ENCODE results near the gene HACL1.
"Not testable (repeated sequence)": the region's sequence is repeated elsewhere in the genome, so short reads cannot be mapped to it uniquely, and the experiment has no call there.

HACL1 gene

DNA sequence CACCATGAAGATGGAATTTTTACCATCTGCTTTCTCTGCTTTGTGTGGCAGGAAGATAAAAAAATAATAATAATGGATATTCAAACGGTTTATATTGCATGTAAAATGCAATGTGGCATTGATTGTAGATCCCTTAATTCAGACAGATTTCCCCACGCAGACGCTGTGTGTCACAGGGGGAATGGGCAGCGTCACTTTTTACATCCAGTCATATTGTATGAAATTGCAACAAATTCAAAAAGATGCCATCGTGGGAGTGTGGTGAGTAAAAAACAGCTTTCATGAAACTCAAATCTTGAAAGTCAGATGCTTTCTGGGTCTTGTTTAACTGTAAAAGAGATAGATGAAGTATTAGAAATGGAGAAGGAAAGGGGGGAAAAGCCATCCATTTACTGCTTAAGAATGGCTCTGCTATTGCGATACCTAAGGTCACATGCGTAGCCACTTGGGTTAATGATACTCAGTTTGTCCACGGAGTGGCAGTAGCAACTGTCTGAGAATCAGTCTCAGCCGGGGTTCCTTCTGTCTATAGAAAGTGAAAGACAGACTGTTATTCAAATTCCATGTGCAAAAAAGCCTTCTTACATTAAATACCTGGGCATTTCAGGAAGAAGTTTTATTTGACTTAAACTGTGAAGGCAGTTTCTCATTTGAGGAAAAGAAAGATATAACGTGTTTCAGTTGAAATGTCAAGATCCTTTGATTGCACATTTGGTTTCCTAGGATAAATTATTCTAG is 28.7 kb upstream of the HACL1 start:
- DNase-seq (ENCODE audit: low read depth in 2 of 2): peak in 1 of 2 donors; percentile 36

DNA sequence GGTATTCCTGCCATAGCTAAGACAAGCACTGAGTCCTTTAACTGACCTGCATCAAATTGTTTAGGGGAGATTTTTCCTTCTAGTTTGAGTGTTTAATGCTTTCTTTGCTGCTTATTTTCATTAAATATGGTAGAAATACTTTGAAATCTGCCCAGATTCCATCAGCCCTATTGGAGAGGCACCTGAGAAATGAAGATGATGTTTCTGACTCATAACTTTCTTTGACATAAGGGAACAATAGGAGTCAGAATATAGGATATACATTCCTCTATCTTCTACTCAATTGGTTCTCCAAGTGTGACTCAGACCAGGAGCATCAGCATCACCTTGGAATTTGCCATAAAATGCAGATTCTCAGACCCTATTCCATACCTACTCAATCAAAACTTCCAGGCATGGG is 27.6 kb upstream of the HACL1 start:
- DNase-seq (ENCODE audit: low read depth in 2 of 2): no peak

DNA sequence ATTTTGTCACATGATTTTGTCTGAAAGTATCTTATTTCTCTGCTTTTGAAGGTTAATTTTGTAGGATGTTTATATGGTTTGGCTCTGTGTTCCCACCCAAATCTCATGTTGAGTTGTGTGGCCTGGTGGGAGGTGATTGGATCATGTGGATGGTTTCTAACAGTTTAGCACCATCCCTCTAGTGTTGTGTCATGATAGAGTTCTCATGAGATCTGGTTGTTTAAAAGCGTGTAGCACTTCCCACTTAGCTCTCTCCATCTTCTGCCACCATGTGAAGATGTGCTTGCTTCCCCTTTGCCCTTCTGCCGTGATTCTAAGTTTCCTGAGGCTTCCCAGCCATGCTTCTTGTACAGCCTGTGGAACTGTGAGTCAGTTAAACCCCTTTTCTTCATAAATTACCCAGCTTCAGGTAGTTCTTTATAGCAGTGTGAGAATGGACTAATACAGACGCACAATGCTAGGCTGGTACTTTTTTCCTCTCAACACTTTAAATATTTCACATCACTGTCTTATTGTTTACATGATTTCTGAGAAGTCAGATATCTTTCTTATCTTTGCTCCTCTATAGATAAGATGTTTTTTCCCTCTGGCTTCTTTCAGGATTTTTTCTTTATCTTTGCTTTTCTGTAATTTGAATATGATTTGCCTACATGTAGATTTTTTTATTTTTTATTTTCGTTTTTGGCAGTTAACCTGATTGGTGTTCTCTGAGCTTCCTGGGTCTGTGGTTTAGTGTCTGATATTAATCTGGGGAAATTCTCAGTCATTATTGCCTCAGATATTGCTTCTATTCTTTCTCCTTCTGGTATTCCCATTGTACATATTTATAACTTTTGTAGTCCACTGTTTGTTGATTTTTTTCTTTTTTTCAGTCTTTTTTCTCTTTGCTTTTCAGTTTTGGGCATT is 22.4 kb upstream of the HACL1 start:
- DNase-seq (ENCODE audit: low read depth in 2 of 2): no peak

DNA sequence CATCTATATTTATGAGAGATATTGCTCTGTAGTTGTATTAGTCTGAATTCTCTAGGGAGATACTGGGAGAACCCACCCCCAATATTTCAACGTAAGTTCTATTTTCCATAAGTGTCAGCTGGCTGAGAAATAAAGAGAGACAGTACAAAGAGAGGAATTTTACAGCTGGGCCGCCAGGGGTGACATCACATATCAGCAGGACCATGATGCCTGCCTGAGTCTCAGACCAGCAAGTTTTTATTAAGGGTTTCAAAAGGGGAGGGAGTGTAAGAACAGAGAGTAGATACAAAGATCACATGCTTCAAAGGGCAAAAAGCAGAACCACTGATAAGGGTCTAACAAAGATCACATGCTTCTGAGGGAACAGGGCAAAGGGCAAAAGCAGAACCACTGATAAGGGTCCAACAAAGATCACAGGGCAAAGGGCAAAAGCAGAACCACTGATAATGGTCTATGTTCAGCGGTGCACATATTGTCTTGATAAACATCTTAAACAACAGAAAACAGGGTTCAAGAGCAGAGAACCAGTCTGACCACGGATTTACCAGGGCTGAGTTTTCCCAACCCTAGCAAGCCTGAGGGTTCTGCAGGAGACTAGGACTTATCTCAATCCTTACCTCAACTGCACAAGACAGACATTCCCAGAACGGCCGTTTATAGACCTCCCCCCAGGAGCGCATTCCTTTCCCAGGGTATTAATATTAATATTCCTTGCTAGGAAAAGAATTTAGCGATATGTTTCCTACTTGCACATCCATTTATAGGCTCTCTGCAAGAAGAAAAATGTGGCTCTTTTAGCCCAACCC is 18.5 kb upstream of the HACL1 start:
- DNase-seq (ENCODE audit: low read depth in 2 of 2): not testable (repeated sequence)

DNA sequence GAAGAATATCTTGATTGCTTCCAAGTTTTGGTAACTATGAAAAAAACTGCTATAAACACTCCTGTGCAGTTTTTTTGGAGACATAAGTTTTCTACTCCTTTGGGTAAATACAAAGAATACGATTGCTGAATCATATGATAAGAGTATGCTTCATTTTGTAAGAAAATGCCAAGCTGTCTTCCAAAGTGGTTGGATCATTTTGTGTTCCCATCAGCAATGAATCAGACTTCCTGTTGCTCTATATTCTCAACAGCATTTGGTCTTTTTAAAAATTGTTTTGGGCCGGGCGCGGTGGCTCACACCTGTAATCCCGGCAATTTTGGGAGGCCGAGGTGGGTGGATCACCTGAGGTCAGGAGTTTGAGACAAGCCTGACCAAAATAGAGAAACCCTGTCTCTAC is 14.7 kb upstream of the HACL1 start:
- DNase-seq (ENCODE audit: low read depth in 2 of 2): no peak

DNA sequence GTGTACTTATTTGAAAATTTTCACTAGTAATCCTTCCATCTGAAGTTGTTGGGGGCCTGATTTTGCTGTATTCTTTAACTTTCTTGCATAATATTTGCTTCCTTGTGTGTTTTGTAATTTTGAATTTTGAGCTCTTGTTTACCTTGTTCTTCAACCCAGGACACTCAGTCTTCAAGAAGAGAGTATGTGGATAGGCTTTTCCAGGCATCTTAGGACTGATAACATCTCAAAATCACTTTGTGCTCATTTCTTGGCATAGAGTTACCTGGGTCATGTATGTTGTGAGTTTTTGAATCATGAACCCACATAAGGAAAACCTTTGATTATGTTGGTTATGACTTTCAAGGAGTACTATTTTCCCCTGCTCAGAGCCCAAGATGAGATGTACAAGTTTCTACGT is 13.6 kb upstream of the HACL1 start:
- DNase-seq (ENCODE audit: low read depth in 2 of 2): no peak

DNA sequence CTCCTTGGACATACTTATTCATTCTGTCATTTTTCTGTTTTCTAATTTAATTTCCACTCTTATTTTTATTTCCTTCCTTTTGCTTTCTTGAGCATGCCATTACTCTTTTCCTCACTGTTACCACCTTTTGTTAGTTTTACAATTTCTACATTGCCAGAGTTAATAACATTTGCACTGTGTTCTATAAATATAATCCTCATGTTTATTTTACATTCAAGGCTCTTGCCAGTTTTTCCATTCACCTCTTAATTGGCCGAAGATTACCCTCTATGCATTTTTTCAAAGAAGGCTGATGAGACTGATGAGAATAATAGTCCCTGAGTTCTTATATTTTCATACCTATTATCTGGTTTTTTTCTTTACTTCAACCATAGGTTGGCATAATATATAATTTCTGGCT is 10.6 kb upstream of the HACL1 start:
- DNase-seq (ENCODE audit: low read depth in 2 of 2): no peak

DNA sequence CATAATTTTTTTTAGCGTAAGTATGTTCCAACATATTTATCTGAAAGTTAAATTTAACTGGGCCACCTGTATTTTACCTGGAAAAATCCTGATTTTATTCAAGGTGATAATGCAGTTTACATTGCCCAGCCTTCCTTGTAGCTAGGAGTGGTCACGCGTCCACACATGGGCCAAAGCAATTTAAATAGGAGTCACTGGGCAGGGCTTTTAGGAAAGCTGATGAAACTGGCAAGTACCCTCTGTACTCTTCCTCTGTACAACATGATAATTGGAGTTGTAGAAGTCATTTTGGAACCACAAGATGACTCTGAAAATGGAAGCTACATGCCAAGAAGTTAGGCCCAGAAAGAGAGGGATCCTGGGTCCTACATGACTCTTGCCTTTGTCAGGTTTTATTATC is 9.6 kb upstream of the HACL1 start:
- no peak for DNase-seq (ENCODE audit: low read depth in 2 of 2)

DNA sequence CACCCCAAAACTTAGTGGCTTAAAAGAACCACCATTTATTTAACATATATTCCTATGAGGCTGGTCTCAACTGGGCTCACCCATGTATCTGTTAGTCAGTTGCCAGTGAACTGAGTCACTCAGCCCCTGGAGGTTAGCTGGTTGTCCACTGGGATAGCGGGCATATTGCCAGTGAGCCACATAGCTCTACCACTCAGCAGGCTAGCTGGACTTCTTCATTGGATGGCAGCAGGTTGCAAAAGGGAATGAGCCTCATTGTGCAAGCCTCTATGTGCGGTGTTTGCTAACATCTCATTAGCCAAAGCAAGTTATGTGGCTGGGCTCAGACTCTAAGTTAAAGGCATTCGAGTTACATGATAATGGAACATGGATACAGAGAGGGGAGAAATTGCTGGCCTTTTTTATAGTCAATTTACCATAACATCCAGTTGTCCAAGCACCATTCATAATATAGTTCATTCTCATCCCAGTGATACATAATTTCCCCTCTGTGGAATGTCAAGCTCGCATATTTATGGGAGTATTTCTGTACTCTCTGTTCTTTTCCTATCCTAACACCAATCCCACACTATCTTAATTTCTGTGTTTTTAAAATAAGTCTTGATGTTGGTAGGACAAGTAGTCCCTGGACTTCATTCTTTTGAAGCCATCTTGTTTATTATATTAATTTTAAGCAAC is 8.9 kb upstream of the HACL1 start:
- DNase-seq (ENCODE audit: low read depth in 2 of 2): no peak

DNA sequence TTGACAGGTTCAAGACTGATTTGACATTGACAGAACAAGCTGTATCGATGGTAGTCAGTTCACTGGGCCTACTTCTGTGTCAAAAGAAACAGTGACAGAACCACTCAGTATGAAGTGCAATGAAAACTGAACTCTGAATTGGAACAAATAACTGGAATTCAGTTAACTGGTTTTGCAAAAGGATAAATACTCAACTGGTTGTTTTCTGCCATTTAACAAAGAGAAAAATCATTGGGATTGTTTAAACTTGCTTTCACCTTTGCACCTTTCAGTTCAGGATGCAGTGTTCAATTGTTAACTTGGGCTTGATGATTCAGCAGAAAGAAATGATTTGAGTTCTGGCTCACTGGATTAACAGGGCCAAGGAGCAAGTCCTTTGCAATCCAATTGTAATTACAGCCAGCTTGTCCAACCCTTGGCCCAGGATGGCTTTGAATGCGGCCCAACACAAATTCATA is 5.1 kb upstream of the HACL1 start:
- no peak for DNase-seq (ENCODE audit: low read depth in 2 of 2)

DNA sequence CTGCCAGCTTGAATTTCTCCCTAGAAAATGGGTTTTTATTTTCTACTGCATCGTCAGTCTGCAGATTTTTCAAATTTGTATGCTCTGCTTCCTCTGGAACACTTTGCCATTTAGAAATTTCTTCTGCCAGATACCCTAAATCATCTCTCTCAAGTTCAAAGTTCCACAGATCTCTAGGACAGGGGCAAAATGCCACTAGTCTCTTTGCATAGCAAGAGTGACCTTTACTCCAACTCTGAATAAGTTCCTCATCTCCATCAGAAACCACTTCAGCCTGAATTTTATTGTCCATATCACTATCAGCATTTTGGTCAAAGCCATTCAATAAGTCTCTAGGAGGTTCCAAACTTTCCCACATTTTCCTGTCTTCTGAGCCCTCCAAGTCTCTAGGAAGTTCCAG is 3.2 kb upstream of the HACL1 start:
- DNase-seq (ENCODE audit: low read depth in 2 of 2): not testable (repeated sequence)

DNA sequence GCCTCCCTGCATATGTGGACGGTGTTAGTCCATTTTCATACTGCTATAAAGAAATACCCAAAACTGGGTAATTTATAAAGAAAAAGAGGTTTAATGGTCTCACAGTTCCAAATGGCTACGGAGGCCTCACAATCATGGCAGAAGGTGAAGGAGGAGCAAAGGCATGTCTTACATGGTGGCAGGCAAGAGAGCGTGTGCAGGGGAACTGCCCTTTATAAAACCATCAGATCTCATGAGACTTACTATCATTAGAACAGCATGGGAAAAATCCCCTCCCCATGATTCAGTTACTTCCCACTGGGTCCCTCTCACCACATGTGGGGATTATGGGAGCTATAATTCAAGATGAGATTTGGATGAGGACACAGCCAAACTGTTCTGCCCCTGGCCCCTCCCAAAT is 1.4 kb upstream of the HACL1 start:
- not testable (repeated sequence) for DNase-seq (ENCODE audit: low read depth in 2 of 2)

DNA sequence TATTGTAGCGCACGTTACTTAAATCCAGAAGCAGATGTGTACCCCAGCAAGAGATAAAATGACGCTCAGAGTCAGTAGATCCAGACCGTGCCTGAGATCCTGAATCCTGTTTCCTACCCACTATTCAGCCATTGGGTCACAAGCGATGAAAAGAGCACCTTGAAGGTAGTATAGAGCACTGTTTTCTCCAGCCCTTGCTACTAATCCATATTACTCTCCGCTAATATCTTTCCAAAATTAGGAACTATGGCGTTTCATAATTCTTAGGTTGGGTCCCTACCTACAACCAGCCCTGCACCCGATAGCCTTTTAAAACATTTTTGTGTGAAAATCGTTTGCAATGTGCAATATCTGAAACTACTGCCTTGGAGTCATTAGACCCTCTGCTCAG is 772 bp upstream of the HACL1 start:
- no peak for DNase-seq (ENCODE audit: low read depth in 2 of 2)

DNA sequence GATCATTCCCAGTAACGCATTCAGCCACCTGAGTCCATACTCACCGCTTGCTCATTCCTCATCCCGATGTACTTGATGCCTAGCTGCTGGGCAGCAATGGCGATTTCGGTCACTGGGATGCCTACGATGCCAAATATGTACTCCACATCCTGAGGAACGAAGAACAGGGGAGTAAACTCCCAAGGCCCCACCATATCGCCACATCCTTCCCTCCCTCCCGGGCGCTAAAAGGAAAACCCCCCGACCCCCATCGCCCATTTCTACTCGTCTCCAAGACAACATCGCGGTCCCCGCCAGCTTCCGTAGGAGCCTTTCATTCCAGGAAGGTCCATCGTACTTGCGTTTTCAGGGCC is 347 bp downstream of the HACL1 start:
- DNase-seq (ENCODE audit: low read depth in 2 of 2): no peak

DNA sequence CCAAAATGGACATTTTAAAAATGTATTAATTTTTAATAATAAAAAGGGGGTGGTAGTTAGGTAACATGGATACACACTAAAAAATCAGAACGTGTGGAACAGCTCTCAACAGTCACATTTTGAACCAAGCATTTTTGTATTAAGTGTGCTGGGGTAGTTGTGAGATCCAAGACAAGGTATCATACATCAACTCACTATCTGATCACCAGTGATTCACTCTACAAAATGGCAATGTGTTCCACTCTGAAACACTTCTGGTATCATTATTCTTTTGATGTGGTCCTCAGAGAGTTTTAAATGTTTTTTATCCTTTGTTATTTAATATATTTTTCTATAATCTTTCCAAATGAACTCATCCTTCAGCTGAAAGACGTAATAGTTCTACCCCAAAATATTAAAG is 5.4 kb downstream of the HACL1 start:
- DNase-seq (ENCODE audit: low read depth in 2 of 2): no peak

DNA sequence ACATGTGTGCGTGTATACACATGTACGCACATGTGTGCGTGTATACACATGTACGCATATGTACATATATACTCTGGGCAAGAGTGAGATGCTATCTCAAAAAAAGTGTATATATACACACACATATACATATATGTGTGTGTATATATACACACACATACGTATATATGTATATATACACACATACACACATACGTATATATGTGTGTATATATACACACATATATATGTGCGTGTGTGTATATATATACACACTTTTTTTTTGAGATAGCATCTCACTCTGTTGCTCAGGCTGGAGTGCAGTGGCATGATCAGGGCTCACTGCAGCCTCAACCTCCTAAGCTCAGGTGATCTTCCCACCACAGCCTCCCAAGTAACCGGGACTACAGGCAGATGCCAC is 8.4 kb downstream of the HACL1 start:
- DNase-seq (ENCODE audit: low read depth in 2 of 2): no peak

DNA sequence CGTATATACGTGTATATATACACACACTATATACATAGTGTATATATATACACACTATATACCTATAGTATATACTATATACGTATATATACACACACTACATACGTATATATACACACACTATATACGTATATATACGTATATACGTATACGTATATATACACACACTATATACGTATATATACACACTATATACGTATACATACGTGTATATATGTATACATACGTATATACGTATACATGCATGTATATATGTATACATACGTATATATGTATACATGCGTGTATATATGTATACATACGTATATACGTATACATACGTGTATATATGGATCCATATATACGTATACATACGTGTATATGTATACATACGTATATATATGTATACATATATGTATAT is 9.4 kb downstream of the HACL1 start:
- no peak for DNase-seq (ENCODE audit: low read depth in 2 of 2)

DNA sequence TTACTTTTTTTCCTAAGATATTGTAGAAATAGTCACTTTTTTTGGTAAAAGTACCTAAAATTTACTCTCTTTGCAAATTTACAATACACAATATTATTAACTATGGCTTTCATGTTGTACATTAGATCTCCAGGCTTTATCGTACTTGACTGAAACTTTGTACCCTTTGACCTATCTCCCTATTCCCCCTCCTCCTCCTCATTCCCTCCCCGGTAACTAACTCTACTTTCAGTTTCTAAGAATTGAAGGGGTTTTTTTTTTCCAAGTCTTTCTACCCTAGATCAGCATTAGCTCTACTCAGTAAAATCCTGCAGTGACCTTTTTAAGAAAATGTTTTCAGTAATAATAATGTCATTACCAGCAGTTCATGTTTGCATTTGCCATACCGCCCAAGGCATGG is 10.1 kb downstream of the HACL1 start:
- DNase-seq (ENCODE audit: low read depth in 2 of 2): no peak

DNA sequence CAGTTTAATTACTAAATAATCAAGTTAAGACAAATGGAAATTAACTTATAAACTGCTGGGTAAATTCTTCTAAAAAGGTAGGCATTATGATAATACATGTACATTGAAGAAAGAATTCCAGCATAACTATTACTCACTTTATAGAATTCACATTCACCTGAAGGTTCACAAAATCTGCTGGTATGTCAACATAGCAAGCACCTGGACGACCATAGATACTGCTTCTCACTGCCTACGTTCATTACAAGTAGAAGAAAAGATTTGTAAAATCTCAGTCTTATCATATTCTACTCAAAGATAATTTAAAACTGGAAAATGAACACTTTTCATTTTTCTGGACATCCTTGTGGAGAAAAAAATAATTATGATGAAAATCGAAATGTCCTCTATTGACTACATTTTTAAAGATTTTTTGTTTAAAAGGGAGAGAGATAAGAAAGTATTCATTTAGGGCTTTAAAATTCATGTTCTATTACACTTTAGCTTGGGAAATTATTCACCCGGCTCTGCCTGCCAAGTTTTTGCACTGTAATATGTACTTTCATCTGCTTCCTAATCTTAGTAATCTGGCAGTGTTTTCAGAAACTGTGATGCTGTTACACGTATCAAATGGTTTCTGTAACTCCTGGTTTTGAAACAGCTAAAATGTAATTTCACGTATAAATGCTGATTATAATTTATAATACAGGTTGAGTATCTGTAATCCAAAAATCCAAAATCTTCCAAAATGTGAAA is 16.1 kb downstream of the HACL1 start:
- no peak for DNase-seq (ENCODE audit: low read depth in 2 of 2)

DNA sequence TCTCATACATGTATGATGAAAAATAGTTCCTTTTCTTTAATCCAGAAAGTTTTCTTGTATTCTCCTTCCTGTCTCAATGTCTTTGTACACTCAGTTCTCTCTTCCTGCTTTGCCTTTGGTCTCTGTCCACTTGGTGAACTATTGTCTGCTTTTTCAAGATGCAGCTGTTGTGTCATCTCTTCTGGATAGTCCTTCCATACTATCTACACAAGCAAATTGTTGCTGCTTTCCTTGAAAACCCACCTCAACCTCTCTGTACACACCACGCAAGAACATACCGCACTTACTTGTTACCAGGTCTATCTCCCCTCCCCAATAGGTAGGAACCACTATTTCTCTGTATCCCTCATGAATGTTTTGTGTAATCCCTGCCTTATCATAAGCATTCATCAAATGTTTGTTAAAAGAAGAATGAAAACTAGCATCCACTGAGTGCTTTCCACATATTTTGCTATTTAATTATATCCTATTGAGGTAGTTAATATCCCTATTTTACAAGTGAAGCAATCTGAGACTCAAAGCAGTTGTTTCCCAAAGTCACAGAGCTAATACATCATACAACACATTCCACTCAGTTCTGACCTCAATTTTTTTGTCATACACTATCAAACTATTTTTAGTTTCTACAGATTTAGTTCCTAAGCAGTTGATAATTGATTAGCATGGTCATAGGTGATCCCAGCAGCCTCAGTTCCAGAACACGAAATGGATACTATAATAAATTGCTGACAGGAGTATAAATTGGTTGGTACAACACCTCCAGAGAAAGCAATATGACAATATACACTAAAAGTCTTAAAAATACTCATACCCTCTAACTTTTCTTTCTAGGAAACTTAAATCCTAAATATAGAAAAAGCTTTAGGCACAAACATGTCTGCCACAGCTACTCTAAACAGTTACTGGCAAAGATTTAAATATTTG is 19.6 kb downstream of the HACL1 start:
- no peak for DNase-seq (ENCODE audit: low read depth in 2 of 2)
